B cell (primary cell): ENCODE measurements around the gene NYNRIN.

ENCODE experiments used
- CTCF ChIP-seq: fragments of 200-600 bp; IDR thresholded peaks from one replicate; pipeline ENCODE4 v1.8.0; 2022; ENCODE audit warnings: antibody characterized with exemption, mild to moderate bottlenecking
- EZH2 ChIP-seq: IDR thresholded peaks from 2 replicates; pipeline ENCODE4 v1.6.1; 2012; ENCODE audit warnings: borderline replicate concordance, low read depth, mild to moderate bottlenecking, moderate library complexity, low read length; ENCODE audit not compliant: insufficient read depth, poor library complexity, severe bottlenecking

- TF ChIP-seq CTCF (no peak), EZH2 (no peak)
Observed at GRCh38 chr14:24363401-24363800, 35.4 kb upstream of the NYNRIN start.
